GM18867 (cell line): ENCODE measurements around the gene SLC7A14.

Experiments
- ATAC-seq: cut with Tn5 transposase; IDR thresholded peaks from one replicate; pipeline ENCODE4 v1.9.1; 2021; ENCODE audit warnings: mild to moderate bottlenecking, moderate library complexity; ENCODE audit not compliant: unreplicated experiment

The SLC7A14 gene

DNA sequence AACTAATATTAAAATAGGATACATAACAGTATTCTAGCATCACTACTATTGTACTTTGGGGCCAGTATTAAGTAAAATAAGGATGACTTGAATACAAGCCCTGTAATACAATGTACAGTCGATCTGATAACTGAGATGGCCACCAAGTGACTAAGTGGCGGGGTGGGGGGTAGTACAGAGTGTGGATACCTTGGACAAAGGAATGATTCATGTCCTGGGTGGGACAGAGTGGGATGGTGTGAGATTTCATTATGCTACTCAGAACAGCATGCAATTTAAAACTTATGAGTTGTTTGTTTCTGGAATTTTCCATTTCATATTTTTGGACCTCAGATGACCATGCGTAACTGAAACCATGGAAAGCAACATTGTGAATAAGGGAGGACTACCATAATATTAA is 46.0 kb downstream of the SLC7A14 start:
- no peak for ATAC-seq

DNA sequence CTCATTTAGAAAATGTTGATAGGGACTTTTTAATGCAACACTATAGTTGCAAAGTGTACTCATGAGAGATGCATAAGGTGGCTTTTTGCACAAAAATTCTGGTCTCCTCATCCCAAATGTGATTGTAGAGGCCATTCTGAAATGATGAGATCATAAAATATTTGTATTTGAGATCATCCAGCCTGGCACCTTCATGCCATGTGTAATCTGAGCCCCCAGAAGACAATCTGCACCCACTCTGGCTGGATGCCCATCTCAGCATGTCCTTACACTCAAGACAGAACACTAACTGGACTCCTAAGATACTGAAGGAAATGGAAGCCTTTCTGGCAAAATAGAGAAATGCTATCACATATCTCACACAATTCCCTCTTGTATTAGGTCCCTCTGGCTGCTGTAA is 49.2 kb downstream of the SLC7A14 start:
- no peak for ATAC-seq

DNA sequence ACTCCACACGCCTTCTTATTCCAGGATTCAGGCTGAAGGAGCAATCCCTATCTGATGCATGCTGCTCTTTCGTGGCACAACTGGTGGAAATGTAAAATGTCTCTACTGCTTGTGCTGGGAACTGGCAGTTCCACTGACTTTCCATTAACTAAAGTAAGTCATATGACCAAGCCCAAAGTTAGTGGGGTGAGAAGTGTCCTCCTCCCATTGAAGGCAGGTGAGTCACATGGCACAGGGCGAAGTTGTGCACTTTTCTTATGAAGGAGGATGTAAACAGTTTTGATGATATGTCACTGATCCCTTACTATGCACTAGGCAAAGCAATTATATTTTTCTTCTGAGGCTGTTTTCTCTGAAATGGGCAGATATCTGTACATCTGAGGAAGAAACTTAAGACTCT is 51.6 kb downstream of the SLC7A14 start:
- no peak for ATAC-seq

DNA sequence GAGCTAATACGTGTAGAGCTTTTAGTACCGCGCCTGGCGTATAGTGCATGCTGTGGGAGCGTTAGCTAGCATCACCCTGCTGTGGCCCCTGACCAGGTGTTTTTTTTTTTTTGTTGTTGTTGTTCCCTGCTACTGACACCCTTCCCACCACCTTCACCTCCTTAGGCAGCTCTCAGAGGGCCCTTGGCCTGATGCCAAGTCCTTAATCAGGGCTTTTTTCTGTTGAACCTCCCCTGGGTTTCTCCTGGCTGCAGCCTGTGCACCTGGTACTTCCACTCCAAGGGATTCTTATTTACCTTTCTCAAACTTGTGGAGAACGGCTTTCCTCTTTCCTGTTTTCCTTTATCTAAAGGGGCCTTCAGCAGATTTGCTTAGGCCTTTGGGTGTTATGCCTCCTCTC is 53.3 kb downstream of the SLC7A14 start:
- no peak for ATAC-seq

DNA sequence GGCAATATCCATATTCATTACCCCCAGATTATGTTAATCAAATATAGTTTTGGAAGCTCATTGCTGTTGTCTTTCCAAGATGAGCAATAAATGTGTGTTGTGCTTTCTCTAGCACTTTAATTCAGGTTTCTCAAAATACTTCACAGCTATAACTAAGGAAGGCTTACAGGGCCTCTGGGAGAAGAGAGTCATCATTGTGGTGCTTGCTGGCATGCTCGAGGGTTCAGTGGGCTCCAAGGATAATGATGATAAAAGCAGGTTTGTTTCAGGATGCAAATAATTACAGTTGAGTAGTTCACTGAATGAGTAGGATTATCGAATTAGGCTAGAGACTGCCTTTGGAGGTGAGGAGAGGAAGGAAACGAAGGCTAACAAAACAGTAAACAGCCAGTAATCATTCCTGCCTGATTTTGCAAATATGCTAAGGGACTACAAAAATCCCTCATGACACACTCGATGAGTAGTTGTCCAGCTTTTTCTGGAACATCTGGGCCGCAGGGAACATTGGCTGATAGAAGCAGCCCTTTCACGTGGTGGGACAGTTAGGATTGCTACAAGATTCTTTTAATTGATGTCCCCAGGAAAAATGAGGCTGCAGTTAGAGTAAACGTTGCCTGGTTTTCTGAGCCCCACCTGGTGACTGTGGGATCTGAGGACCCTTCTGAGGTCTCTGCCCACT is 54.1 kb downstream of the SLC7A14 start:
- no peak for ATAC-seq

DNA sequence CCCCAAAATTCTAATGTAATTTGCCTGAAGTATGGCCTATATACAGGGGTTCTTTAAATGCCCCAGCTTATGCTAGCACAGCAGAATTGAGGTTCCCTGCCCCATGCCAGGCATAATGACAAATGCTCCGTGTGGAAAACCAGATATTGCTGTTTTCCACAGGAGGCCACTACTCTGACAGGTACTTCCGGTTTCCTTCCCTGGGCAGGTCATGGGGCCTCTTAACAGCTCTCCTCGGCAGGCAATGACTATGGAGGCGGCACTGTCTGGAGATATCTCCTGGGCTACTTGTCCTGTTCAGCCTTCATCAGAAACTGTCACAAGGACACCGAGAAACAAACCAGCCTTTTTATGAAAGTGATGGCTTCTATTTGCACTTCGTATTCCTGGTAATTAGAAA is 54.8 kb downstream of the SLC7A14 start:
- ATAC-seq: no peak

DNA sequence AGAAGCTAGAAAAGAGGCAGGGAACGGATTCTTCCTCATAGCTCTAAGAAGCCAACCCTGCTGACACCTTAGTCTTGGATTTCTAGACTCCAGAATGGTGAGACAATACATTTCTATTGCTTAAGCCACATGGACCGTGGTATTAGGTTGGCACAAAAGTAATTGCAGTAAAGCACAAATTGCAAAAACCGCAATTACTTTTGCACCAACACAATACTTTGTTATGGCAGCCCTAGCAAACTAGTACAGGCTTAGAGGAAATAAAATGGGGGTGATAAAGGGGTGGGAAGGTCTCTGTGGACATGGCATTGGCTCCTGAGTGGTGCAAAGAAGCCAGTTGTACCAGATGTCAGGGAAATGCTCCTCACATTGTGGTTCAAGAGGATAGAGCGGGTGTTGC is 56.0 kb downstream of the SLC7A14 start:
- no peak for ATAC-seq

DNA sequence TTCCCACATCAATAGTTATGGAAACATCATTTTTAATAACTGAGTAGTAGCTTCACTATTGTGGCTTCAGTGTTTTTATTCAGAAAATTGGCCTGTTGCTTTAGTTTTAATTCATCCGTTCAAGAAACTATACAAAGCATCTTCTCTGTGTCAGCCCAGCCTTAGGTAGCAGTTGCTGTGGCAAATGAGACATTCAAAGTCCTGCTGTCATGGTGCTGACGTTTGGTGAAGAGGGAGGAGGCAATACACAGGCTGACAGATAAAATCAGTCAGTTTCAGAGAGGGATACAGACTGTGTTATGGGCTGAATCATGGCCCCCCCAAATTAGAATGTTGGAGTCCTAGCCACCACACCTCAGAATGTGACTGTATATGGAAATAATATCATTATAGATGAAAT is 56.5 kb downstream of the SLC7A14 start:
- no peak for ATAC-seq

DNA sequence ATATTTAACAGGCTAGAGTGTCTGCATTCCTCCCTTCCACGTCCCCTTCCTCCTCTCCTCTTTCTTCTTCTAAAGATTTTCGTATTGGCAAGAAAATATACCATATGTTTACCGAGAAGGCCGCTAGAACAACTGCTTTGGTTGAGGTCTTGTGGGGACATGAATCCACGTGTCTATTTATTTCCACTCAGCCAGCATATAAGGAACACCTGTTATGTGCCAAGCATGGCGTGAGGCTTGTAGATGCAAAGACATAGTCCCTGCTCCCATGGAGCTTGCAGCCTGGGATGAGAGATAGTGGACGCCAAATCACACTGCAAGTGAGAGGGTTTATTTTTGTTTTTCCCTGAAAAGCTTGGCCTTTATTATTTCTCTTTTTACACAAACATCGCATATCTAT is 57.1 kb downstream of the SLC7A14 start:
- ATAC-seq: no peak

DNA sequence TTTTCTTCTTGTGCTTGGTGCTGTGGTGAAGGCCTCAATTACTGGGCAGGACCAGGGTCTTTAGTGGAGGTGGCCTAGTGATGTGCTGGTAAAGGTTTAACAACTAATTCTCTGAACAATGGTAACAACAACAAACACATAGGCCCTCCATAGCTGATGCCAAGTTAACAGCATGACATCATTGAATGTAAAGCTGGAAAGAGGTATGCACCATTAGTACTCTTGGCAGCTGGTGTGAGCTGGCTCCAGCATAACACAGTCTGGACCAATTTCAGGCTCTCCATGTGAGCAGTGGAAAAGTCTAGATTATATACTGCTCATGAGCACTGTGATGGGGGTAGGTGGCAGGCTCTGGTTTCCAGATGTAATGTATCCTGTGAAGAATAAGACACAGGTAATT is 61.8 kb downstream of the SLC7A14 start:
- no peak for ATAC-seq

DNA sequence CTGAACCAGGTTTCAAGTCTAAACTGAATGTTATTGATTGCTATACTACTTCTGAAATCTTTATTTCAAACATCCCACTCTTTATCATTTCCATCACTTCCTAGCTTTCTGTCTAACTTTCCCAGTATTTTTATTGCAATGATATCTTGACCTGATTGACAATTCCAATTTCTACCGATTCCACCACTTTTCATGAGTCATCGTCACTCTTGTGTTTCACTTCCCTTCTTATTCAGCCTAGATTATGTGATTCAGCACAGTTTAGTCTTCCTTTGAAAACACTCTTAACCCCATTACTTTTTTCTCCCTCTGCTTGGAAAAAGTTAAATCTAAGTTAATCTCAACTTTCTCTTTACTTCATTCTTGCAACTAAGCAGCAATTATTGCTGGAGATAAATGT is 62.6 kb downstream of the SLC7A14 start:
- ATAC-seq: peak; percentile 48

DNA sequence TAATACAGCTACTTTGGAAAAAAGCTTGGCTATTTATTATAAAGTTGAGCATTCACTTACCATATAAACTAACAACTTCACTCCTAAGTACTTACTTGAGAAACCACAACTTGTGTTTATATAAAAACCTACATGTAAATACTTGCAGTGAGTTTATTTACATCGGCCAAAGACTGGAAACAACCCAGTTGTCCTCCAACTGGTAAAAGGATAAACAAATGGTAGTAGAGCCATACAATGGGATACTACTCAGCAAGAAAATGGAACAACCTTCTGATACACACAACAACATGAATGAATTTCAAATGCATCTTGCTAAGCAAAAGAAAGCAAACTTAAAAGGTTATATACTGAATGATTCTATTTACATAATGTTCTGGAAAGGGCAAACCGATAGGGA is 63.7 kb downstream of the SLC7A14 start:
- ATAC-seq: no peak

DNA sequence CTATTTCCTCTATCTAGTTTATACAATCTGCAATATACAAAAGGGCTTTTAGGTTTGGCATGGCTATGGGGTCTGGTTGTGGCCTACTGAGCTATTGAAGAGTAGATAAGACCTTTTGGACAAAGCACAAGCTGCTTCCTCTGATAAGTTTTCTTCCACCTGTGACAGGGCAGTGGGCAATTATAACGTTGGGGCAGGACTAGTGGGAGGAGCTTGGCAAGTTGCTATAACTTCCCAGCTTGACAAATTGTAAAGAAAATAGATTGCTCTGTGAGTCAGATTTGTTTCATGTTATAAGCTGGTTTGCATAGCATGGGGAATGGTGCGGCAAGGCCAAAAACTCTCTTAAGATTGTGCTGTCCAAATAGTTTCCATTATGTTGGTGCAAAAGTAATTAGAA is 64.9 kb downstream of the SLC7A14 start:
- ATAC-seq: no peak

DNA sequence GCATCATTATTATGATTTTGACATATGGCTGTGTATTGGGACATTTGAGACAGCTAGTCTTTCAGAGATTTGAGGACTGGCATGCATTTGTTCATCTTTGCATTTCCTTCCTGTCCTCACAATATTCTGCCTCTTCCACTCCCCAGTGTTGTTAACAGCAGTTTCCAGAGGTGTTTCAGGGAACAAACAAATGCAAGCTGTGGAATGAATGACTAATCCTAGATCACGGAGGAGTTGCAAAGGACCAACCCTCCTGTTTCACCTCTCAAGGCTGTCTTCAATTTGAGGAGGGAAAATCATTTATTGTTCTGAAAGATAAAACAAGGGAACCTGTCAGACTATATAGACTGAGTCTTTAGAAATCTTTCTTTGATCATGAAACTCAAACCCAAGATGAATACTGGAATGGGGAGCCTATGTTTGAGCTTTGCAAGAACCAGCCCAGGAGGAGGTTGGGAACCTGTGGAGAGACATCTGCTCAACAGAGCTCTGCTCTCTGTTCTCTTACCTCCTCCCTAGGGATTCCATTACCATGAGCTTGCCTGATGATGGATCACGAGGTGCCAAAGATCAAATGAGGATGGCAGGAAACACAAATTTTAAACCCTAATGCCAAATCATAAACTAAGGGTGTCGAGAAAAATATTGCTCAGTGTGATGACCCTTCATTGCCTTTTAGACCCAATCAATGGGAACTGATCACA is 68.5 kb downstream of the SLC7A14 start:
- ATAC-seq: no peak

DNA sequence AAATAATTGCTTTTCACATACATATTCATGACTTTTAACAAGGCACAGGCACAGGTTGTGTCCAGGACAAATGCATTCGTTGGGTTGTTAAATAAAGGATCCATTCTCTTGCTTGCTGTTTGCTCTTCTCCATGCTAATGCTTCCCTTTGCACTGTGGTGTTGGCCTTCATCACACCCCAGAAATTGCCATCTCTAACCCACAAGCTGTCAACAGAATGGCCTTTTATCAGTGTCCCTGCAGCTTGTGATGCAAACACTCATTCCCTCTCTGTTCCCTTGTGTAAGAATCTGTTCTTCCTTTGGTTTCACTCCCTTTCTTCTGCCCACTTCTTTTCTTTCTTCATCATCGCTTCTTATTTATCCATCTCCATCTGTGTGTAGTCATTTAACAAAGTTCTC is 72.2 kb downstream of the SLC7A14 start:
- no peak for ATAC-seq

DNA sequence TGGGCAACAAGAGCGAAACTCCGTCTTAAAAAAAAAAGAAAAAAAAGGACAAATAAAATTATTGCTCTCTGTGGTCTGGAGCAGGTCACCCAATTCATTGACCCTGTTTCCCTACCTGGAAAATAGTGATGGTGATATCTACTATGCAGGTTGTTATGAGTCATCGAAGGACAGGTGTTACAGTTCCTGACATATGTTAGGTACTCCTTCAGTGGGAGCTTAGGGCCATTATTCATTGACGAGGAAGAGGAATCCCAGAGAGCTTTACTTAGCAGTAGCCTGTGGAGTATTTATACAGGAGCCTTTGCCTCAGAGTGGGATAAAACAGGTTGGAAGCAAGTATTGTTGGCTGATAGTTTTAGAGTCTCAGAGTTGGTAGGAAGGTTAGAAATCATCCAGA is 74.5 kb downstream of the SLC7A14 start:
- no peak for ATAC-seq

DNA sequence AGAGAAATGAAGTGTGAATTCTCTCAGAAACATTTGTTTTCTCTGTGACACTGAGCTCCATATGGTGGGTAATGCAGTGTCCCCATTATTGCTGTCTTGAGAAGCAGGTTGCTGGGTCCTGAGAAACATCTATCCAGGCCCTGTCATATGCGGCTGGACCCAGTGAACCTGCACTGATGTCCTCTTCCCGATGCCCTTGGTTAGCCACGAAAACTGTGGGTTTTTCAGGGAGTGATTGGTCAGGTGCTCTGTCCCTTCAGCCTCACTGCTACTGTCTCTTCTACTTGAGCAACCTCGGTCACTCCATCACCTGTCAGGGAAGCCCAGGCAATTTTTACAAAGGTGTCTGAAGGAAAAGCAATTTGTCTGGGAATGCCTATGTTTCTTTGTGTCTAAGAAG is 77.0 kb downstream of the SLC7A14 start:
- no peak for ATAC-seq

DNA sequence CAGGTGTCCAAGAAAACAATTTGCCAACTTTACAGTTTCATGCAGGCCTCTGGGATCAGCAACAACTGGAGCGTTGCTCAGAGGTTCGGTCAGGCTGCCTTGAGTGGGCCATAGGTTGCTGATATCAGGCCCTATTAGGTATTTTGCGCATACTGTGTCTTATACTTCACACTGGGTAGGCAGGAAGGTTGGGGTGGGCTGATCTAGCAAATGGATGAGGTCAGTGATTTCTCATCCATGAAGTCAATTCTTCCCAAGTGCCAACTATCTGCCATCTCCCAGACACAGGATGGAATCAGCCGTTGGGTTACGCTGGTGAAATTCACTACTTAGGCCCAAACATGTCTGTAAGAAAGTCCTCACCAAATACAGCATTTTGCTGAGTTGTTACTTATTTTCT is 77.6 kb downstream of the SLC7A14 start:
- no peak for ATAC-seq

DNA sequence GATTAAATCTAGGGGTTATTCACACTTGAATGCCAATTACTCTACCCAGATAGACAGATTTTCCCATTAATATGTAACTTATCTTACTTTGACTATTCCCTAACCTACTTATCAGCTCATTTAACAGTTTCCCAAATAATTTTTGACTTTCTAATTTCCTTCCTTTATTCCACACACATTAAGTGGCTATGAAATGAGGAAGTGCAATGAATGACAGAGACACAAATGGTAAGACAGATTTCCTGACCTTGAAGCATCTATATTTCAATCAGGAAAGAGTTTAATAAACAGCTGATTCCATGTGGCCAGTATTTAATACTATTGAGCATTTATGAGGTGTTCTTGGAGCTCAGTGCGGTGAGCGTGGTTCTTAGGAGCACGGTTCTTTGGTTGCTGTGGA is 78.8 kb downstream of the SLC7A14 start:
- no peak for ATAC-seq

DNA sequence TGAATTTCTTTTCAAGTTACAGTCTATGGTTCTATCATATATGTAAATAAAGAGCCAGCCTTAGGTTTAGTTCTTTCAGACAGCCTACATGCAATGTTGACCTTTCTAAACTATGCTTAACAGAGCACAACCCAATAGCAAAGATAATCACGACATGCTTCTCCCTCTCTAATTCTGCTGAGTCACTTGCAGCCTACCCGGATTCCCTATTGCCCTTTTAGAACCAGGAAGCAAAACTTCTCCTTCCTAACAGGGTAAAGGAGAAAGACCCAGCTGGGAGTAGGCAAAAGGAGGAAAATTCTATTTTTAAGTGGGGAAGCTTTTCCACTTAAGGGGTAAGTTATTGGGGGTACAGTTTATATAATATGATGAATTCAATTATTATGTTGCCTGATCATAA is 79.3 kb downstream of the SLC7A14 start:
- no peak for ATAC-seq

DNA sequence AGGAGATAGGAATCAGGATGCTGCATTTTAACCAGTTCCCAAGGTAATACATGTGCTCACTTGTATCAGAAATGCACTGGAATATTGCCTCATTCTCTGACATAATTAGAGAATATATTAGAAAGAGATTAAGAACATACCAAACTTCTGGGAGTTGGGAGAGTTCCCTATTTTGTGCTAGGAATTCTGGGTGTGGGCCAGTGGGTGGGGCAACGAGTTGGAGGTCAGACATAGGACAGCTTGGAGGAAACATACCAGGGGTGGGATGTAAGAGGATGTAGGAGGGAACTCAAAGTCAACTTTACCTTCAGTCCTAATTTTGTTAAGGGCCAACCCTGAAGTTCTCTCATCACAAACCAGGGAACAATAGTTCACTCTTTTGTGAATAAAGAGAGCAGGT is 83.6 kb downstream of the SLC7A14 start:
- ATAC-seq: no peak

DNA sequence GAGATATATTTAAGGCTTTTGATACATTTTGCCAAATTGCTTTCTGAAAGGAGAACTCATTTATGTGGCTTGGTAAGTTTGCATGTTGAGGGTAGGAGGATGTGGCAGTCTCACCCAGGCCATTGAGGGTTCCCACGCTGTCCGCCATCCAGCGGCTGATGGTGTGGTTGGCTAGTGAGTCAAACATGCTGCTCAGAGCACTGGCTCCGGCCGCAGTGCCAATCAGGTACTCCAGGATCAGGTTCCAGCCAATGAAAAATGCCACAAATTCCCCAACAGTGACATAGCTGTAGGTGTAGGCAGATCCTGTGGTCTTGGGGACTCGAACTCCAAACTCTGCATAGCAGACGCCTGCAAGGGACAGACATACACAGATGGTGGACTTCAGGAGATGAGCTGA is 84.9 kb downstream of the SLC7A14 start:
- no peak for ATAC-seq

DNA sequence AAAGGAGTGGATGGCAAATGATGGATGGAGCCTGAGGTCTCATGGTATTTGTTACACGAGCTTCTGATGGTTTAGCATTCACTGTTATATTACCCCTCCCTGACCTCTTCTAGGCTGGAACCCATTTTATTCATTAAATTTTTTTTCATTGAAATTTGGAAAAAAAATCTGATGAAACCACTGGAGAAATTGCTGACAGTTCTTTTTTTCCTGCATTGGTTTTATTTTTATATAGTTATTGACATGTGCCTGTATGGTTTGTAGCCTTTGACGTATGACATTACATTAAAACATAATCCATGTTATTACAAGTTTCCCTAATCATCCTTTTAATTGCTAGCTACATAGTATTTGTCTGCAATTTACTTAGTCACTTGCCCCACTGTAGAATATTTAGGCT is 85.4 kb downstream of the SLC7A14 start:
- ATAC-seq: no peak
